ENCODE measurements around the gene TRABD2A.

Gene TRABD2A

DNA sequence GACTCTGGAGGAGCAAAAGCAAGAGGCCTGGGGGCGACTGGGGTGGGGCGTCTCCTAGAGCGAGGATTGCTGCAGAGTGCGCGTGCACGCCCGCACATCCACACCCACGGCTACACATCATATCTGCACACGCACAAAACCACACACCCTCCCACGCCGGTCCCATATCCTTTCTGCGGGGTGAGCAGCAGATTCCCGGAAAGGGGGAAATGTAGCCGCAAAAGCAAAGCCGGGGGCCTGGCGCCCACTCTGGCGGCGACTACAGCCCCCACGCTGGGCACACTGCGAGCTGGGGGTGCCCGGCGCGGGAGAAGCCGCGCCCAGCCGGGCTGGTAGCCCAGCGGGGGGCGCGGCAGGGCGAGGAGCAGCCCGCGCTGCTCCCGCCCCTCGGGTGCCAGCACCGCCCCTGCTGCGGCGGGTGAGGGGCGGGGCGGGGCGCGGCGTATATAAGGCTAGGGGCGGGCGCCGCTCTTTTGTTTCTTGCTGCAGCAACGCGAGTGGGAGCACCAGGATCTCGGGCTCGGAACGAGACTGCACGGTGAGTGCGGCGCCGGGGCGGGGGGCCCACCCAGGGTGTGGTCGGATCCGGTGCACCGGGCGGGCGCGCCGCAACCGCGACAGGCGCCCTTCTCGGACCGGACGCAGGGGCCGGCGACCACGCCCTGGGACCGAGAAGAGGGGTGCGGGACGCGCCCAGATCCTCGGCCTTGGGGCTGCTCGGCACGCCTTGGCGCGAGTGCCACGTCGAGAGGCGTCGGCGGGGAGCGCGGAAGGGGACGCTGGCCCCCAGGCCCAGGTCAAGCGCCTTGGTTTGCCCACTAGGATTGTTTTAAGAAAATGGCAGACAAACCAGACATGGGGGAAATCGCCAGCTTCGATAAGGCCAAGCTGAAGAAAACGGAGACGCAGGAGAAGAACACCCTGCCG, 24.6 kb upstream of the TRABD2A start, which contains the start of gene TMSB10:
Gene TMSB10, plus strand, starts transcription at position 476 of the 927 bp plus-strand sequence.
- H2AK5ac ChIP-seq (ENCODE audit: low read length), result peak within 1 kb of the TSS; percentile 100
- peak within 1 kb of the TSS; percentile 99 for H4K91ac ChIP-seq (ENCODE audit: low read depth, low read length)
- peak within 1 kb of the TSS; percentile 100 for H3K4ac ChIP-seq (ENCODE audit: low read depth, low read length)
- peaks cover 0 to 4% of the 10 kb centered on the region in 2 experiments for H3K4me1 ChIP-seq (ENCODE audit: control insufficient read depth in 1 of 2, insufficient read depth in 2 of 2, low read length in 2 of 2)
- peak within 1 kb of the TSS; percentile 100 for H3K18ac ChIP-seq (ENCODE audit: low read length)
- H2BK12ac ChIP-seq (ENCODE audit: low read length), result peak within 1 kb of the TSS; percentile 35
- peak within 1 kb of the TSS; percentile 90 for H2AFZ ChIP-seq (ENCODE audit: insufficient read depth, low read length, poor library complexity)
- peaks cover 8 to 13% of the 10 kb centered on the region in 2 experiments for H3K36me3 ChIP-seq (ENCODE audit: control insufficient read depth in 1 of 2, insufficient read depth in 2 of 2, low read length in 2 of 2)
- peak within 1 kb of the TSS; percentile 98 for H2BK5ac ChIP-seq (ENCODE audit: low read depth, low read length, poor library complexity)
- peak within 1 kb of the TSS; percentile 98 for H4K8ac ChIP-seq (ENCODE audit: low read depth, low read length)
- H3K79me2 ChIP-seq (ENCODE audit: control insufficient read depth, insufficient read depth, low read length, poor library complexity), result peaks cover 17% of the 10 kb centered on the region
- H3K4me3 ChIP-seq (ENCODE audit: low read depth, low read length), result peak within 1 kb of the TSS; percentile 94
- H3K4me2 ChIP-seq (ENCODE audit: low read length), result peak within 1 kb of the TSS; percentile 98
- no CpG with 5 or more reads among the region's 94 CpGs for WGBS (ENCODE audit: extremely low coverage, insufficient coverage, insufficient read length)
- H3K79me1 ChIP-seq (ENCODE audit: low read length), result peaks cover 23% of the 10 kb centered on the region
- H3K9ac ChIP-seq (ENCODE audit: low read length), result peak within 1 kb of the TSS; percentile 95
- H3K14ac ChIP-seq (ENCODE audit: low read length), result peak within 1 kb of the TSS; percentile 100
- H3K23ac ChIP-seq (ENCODE audit: low read length), result no peak within 1 kb of the TSS
- H3K27ac ChIP-seq (ENCODE audit: low read depth, low read length), result peak within 1 kb of the TSS; percentile 83
- peaks cover 10% of the 10 kb centered on the region for H3K9me3 ChIP-seq (ENCODE audit: insufficient read depth, low read depth, low read length)
- H3K27me3 ChIP-seq (ENCODE audit: insufficient read depth, low read length), result no peaks in the 10 kb centered on the region
- peak within 1 kb of the TSS; percentile 97 for H2BK120ac ChIP-seq (ENCODE audit: insufficient read depth, low read length, poor library complexity)
- peak; percentile 83 to 84 for DNase-seq
- H4K12ac ChIP-seq (ENCODE audit: low read depth, low read length), result peak within 1 kb of the TSS; percentile 97

DNA sequence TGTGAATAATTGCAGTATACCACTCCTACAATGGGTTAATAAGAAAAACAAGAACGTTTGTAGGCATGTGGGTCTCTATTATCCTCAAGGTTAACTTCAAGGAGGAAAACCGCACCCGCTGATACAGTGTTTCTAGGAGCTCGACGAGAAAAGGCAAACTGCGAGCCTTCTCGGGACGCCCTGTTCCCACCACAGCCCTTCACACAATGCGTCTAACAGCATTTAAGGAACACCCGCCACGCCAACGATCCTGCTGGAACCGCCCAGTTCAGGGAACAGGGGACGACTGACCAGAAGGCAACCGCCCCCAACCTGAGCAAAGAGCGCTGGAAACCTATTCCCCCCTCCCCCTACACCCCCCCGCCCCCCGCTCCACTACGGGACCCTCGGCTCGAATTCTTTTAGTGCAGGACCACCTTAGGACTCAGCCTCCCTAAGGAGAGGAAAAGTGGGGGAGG, 23.9 kb upstream of the TRABD2A start:
- peaks cover 23% of the 10 kb centered on the region for H3K79me1 ChIP-seq (ENCODE audit: low read length)
- peaks cover 8% of the 10 kb centered on the region for H3K9me3 ChIP-seq (ENCODE audit: insufficient read depth, low read depth, low read length)
- H3K4me3 ChIP-seq (ENCODE audit: low read depth, low read length), result peak overlapping the region; percentile 87
- H3K14ac ChIP-seq (ENCODE audit: low read length), result peak overlapping the region; percentile 91
- H3K4me1 ChIP-seq (ENCODE audit: control insufficient read depth in 1 of 2, insufficient read depth in 2 of 2, low read length in 2 of 2), result peaks cover 0 to 4% of the 10 kb centered on the region in 2 experiments
- H2AK5ac ChIP-seq (ENCODE audit: low read length), result peak overlapping the region; percentile 14
- DNase-seq, result peak; percentile 84 to 87
- peak overlapping the region; percentile 94 for H4K8ac ChIP-seq (ENCODE audit: low read depth, low read length)
- H2BK12ac ChIP-seq (ENCODE audit: low read length), result no peak overlapping the region
- peak overlapping the region; percentile 83 for H2BK5ac ChIP-seq (ENCODE audit: low read depth, low read length, poor library complexity)
- peak overlapping the region; percentile 68 for H2AFZ ChIP-seq (ENCODE audit: insufficient read depth, low read length, poor library complexity)
- peak overlapping the region; percentile 98 for H3K4me2 ChIP-seq (ENCODE audit: low read length)
- H3K27me3 ChIP-seq (ENCODE audit: insufficient read depth, low read length), result no peaks in the 10 kb centered on the region
- H3K23ac ChIP-seq (ENCODE audit: low read length), result no peak overlapping the region
- H3K79me2 ChIP-seq (ENCODE audit: control insufficient read depth, insufficient read depth, low read length, poor library complexity), result peaks cover 17% of the 10 kb centered on the region
- peaks cover 8 to 13% of the 10 kb centered on the region in 2 experiments for H3K36me3 ChIP-seq (ENCODE audit: control insufficient read depth in 1 of 2, insufficient read depth in 2 of 2, low read length in 2 of 2)
- H4K12ac ChIP-seq (ENCODE audit: low read depth, low read length), result peak overlapping the region; percentile 78
- H2BK120ac ChIP-seq (ENCODE audit: insufficient read depth, low read length, poor library complexity), result peak overlapping the region; percentile 79
- peak overlapping the region; percentile 45 for H3K27ac ChIP-seq (ENCODE audit: low read depth, low read length)
- no CpG with 5 or more reads among the region's 21 CpGs for WGBS (ENCODE audit: extremely low coverage, insufficient coverage, insufficient read length)
- H3K18ac ChIP-seq (ENCODE audit: low read length), result peak overlapping the region; percentile 36
- H3K9ac ChIP-seq (ENCODE audit: low read length), result peak overlapping the region; percentile 80
- peak overlapping the region; percentile 60 for H3K4ac ChIP-seq (ENCODE audit: low read depth, low read length)
- H4K91ac ChIP-seq (ENCODE audit: low read depth, low read length), result peak overlapping the region; percentile 73

DNA sequence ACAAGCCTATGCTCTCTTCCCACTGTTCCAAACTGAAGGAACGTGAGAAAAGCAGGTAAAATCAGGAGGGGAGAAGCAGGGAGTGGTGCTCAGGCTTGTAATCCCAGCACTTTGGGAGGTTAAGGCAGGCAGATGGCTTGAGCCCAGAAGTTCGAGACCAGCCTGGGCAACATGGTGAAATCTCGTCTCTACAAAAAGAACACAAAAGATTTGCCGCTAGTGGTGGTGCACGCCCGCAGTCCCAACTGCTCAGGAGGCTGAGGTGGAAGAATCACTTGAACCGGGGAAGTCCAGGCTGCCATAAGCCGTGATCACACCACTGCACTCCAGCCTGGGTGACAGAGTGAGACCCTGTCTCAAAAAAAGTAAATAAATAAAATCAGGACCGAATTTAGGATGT, 23.3 kb upstream of the TRABD2A start:
- peak in 1 of 2 donors; percentile 35 for DNase-seq
- H4K91ac ChIP-seq (ENCODE audit: low read depth, low read length), result no peak overlapping the region

DNA sequence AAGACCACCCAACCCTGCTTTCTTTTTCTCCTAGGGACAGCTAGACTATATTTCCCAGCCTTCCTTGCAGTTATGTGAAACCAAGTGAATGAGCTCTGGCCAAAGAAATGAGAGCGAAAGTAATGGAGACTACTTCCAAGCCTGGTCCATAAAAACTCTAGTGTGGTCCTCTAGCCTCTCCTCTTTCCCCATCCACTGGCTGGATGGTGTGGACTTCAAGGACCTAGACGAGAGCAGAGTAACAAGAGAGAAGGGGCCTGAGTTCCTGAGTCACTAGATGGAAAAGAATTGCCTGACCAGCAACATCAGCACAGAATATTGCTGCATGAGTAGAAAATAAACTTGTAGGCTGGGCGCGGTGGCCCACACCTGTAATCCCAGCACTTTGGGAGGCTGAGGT, 21.6 kb upstream of the TRABD2A start:
- Histone ChIP-seq H3K4ac (ENCODE audit: low read depth, low read length) (no peak overlapping the region), H3K79me2 (ENCODE audit: control insufficient read depth, insufficient read depth, low read length, poor library complexity) (peaks cover 17% of the 10 kb centered on the region), H3K36me3 (ENCODE audit: control insufficient read depth in 1 of 2, insufficient read depth in 2 of 2, low read length in 2 of 2) (peaks cover 6 to 8% of the 10 kb centered on the region in 2 experiments), H4K91ac (ENCODE audit: low read depth, low read length) (no peak overlapping the region), H3K23ac (ENCODE audit: low read length) (no peak overlapping the region), H3K18ac (ENCODE audit: low read length) (no peak overlapping the region), H4K12ac (ENCODE audit: low read depth, low read length) (no peak overlapping the region), H3K4me1 (ENCODE audit: control insufficient read depth in 1 of 2, insufficient read depth in 2 of 2, low read length in 2 of 2) (peaks cover 2 to 4% of the 10 kb centered on the region in 2 experiments), H3K27me3 (ENCODE audit: insufficient read depth, low read length) (no peaks in the 10 kb centered on the region), H3K27ac (ENCODE audit: low read depth, low read length) (no peak overlapping the region), H3K4me2 (ENCODE audit: low read length) (no peak overlapping the region), H2BK12ac (ENCODE audit: low read length) (no peak overlapping the region), H4K8ac (ENCODE audit: low read depth, low read length) (no peak overlapping the region), H2AFZ (ENCODE audit: insufficient read depth, low read length, poor library complexity) (no peak overlapping the region), H2BK5ac (ENCODE audit: low read depth, low read length, poor library complexity) (no peak overlapping the region), H2AK5ac (ENCODE audit: low read length) (no peak overlapping the region), H3K79me1 (ENCODE audit: low read length) (peaks cover 23% of the 10 kb centered on the region), H2BK120ac (ENCODE audit: insufficient read depth, low read length, poor library complexity) (no peak overlapping the region), H3K4me3 (ENCODE audit: low read depth, low read length) (no peak overlapping the region), H3K14ac (ENCODE audit: low read length) (no peak overlapping the region), H3K9me3 (ENCODE audit: insufficient read depth, low read depth, low read length) (no peaks in the 10 kb centered on the region), H3K9ac (ENCODE audit: low read length) (no peak overlapping the region)
- DNase-seq, result no peak
- no CpG with 5 or more reads among the region's 4 CpGs for WGBS (ENCODE audit: extremely low coverage, insufficient coverage, insufficient read length)

More for the DNA sequence above, 23.3 kb upstream of the TRABD2A start:
- Histone ChIP-seq H4K12ac (ENCODE audit: low read depth, low read length) (no peak overlapping the region), H2AFZ (ENCODE audit: insufficient read depth, low read length, poor library complexity) (no peak overlapping the region), H3K4ac (ENCODE audit: low read depth, low read length) (no peak overlapping the region), H2BK5ac (ENCODE audit: low read depth, low read length, poor library complexity) (no peak overlapping the region), H3K23ac (ENCODE audit: low read length) (no peak overlapping the region), H3K14ac (ENCODE audit: low read length) (no peak overlapping the region), H3K4me3 (ENCODE audit: low read depth, low read length) (no peak overlapping the region), H2AK5ac (ENCODE audit: low read length) (peak overlapping the region; percentile 72), H3K79me2 (ENCODE audit: control insufficient read depth, insufficient read depth, low read length, poor library complexity) (peaks cover 17% of the 10 kb centered on the region), H3K36me3 (ENCODE audit: control insufficient read depth in 1 of 2, insufficient read depth in 2 of 2, low read length in 2 of 2) (peaks cover 7 to 8% of the 10 kb centered on the region in 2 experiments), H3K9me3 (ENCODE audit: insufficient read depth, low read depth, low read length) (peaks cover 2% of the 10 kb centered on the region), H3K4me1 (ENCODE audit: control insufficient read depth in 1 of 2, insufficient read depth in 2 of 2, low read length in 2 of 2) (peaks cover 0 to 4% of the 10 kb centered on the region in 2 experiments), H2BK12ac (ENCODE audit: low read length) (no peak overlapping the region), H3K27ac (ENCODE audit: low read depth, low read length) (no peak overlapping the region), H2BK120ac (ENCODE audit: insufficient read depth, low read length, poor library complexity) (no peak overlapping the region), H3K27me3 (ENCODE audit: insufficient read depth, low read length) (no peaks in the 10 kb centered on the region), H3K9ac (ENCODE audit: low read length) (no peak overlapping the region), H3K4me2 (ENCODE audit: low read length) (no peak overlapping the region), H3K79me1 (ENCODE audit: low read length) (peaks cover 23% of the 10 kb centered on the region), H3K18ac (ENCODE audit: low read length) (no peak overlapping the region), H4K8ac (ENCODE audit: low read depth, low read length) (no peak overlapping the region)
- WGBS (ENCODE audit: extremely low coverage, insufficient coverage, insufficient read length), result no CpG with 5 or more reads among the region's 9 CpGs

Data from trophoblast cell (in vitro differentiated cells and primary cell).